Mesendoderm (in vitro differentiated cells): ENCODE results near the gene TCEA3.

ENCODE experiments used
- DNase-seq: peaks from one replicate; pipeline ENCODE4 v3.0.0; 2013
- H2AK5ac ChIP-seq: 2 replicates; pipeline ENCODE4 v1.6.1; 2013; ENCODE audit warnings: low read length, inconsistent platforms
- H2BK120ac ChIP-seq: 2 replicates; pipeline ENCODE4 v1.6.1; 2013; ENCODE audit warnings: low read depth, mild to moderate bottlenecking, low read length, moderate library complexity, mixed read lengths
- H2BK15ac ChIP-seq: replicated peaks from 2 replicates; pipeline ENCODE4 v1.6.1; 2013; ENCODE audit warnings: low read depth, mild to moderate bottlenecking, moderate library complexity
- H2BK5ac ChIP-seq: 2 replicates; pipeline ENCODE4 v1.6.1; 2013; ENCODE audit warnings: low read length, inconsistent platforms
- H3K18ac ChIP-seq: 2 replicates; pipeline ENCODE4 v1.6.1; 2013; ENCODE audit warnings: mild to moderate bottlenecking, low read length, mixed read lengths
- H3K23ac ChIP-seq: one replicate; pipeline ENCODE4 v1.6.1; 2013; ENCODE audit warnings: low read length
- H3K27ac ChIP-seq: 2 replicates; pipeline ENCODE4 v1.5.1; 2013; ENCODE audit warnings: low read depth, mild to moderate bottlenecking, inconsistent platforms, low read length, moderate library complexity
- H3K27me3 ChIP-seq: 2 replicates; pipeline ENCODE4 v1.6.1; 2013; ENCODE audit warnings: low read length, control low read depth, mild to moderate bottlenecking, inconsistent platforms; ENCODE audit not compliant: insufficient read depth, poor library complexity
- H3K36me3 ChIP-seq: 2 replicates; pipeline ENCODE4 v1.6.1; 2013; ENCODE audit warnings: low read length, inconsistent platforms; ENCODE audit not compliant: control insufficient read depth, insufficient read depth
- H3K4ac ChIP-seq: one replicate; pipeline ENCODE4 v1.6.1; 2013; ENCODE audit warnings: low read depth, mild to moderate bottlenecking, low read length, moderate library complexity
- H3K4me1 ChIP-seq: 2 replicates; pipeline ENCODE4 v1.6.1; 2013; ENCODE audit warnings: low read depth, low read length, inconsistent platforms; ENCODE audit not compliant: control insufficient read depth
- H3K4me2 ChIP-seq: 2 replicates; pipeline ENCODE4 v1.6.1; 2013; ENCODE audit warnings: low read length
- H3K4me3 ChIP-seq: 2 replicates; pipeline ENCODE4 v1.5.1; 2013; ENCODE audit warnings: mild to moderate bottlenecking, low read length
- H3K56ac ChIP-seq: one replicate; pipeline ENCODE4 v1.6.1; 2013; ENCODE audit warnings: low read length
- H3K79me1 ChIP-seq: 2 replicates; pipeline ENCODE4 v1.6.1; 2013; ENCODE audit warnings: low read length, inconsistent platforms
- H3K79me2 ChIP-seq: 2 replicates; pipeline ENCODE4 v1.6.1; 2013; ENCODE audit warnings: mild to moderate bottlenecking, low read length; ENCODE audit not compliant: control insufficient read depth, insufficient read depth
- H3K9ac ChIP-seq: 2 replicates; pipeline ENCODE4 v1.6.1; 2013; ENCODE audit warnings: low read length, inconsistent platforms
- H4K5ac ChIP-seq: one replicate; pipeline ENCODE4 v1.6.1; 2013; ENCODE audit warnings: low read length
- H4K8ac ChIP-seq: one replicate; pipeline ENCODE4 v1.6.1; 2013; ENCODE audit warnings: low read depth, mild to moderate bottlenecking, control low read depth, low read length, moderate library complexity
- WGBS: extraction: QIAGEN DNeasy Blood & Tissue Kit; methylation state at CpG from one replicate; pipeline ENCODE4 v1.1.7; 2013; ENCODE audit warnings: low lambda C conversion rate, missing lambda C conversion rate; ENCODE audit not compliant: insufficient coverage; ENCODE audit errors: extremely low coverage; 5-methylcytosine and 5-hydroxymethylcytosine counted together

The TCEA3 gene

GRCh38 chr1:23403735-23404486, 20.6 kb downstream of the TCEA3 start:
- Histone ChIP-seq H4K8ac (no peak overlapping the region), H3K4me3 (no peak overlapping the region), H3K4me1 (no peaks in the 10 kb centered on the region), H2BK120ac (no peak overlapping the region), H3K27me3 (no peaks in the 10 kb centered on the region), H3K4ac (no peak overlapping the region), H4K5ac (no peak overlapping the region), H3K4me2 (peak overlapping the region; percentile 21), H3K9ac (peak overlapping the region; percentile 53), H3K27ac (no peak overlapping the region), H3K23ac (no peak overlapping the region), H3K36me3 (no peaks in the 10 kb centered on the region), H3K79me1 (no peaks in the 10 kb centered on the region), H3K56ac (peak overlapping the region; percentile 77), H2BK15ac (no peak overlapping the region), H2BK5ac (no peak overlapping the region), H3K79me2 (no peaks in the 10 kb centered on the region), H2AK5ac (no peak overlapping the region), H3K18ac (no peak overlapping the region)
- no CpG with 5 or more reads among the region's 19 CpGs for WGBS
- peak; percentile 91 for DNase-seq

- no peak overlapping the region for H2BK120ac ChIP-seq
- no peak overlapping the region for H3K4me2 ChIP-seq
- no peak overlapping the region for H4K5ac ChIP-seq
- H3K9ac ChIP-seq, result peak overlapping the region; percentile 53
- no peaks in the 10 kb centered on the region for H3K79me2 ChIP-seq
- no peak overlapping the region for H3K27ac ChIP-seq
- H3K27me3 ChIP-seq, result no peaks in the 10 kb centered on the region
- no peak overlapping the region for H2BK5ac ChIP-seq
- no peak overlapping the region for H3K4me3 ChIP-seq
- H3K4ac ChIP-seq, result no peak overlapping the region
- H3K23ac ChIP-seq, result no peak overlapping the region
- no peaks in the 10 kb centered on the region for H3K36me3 ChIP-seq
- DNase-seq, result no peak
- H3K4me1 ChIP-seq, result no peaks in the 10 kb centered on the region
- no peak overlapping the region for H2AK5ac ChIP-seq
- no peaks in the 10 kb centered on the region for H3K79me1 ChIP-seq
- no peak overlapping the region for H4K8ac ChIP-seq
- no peak overlapping the region for H3K18ac ChIP-seq
- WGBS, result no CpG with 5 or more reads among the region's 4 CpGs
- H2BK15ac ChIP-seq, result no peak overlapping the region
- peak overlapping the region; percentile 77 for H3K56ac ChIP-seq
Observed at GRCh38 chr1:23403355-23403734, 21.2 kb downstream of the TCEA3 start.

DNA sequence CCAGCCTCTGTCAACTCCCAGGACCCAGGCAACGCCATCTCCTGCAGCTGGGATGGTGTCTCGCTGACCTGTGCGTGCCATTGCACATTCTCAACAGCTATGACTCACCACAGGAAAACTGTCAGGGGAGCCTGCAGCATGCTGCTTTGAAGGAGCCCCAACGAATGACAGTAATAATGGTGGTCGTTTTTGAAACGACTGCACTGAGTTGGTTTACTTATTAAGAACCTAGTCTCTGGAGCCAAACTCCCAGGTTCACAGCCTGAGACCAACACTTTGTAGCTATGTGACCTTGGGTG, 21.6 kb downstream of the TCEA3 start:
- Histone ChIP-seq H3K79me1 (no peaks in the 10 kb centered on the region), H3K18ac (no peak overlapping the region), H2BK5ac (no peak overlapping the region), H3K27ac (no peak overlapping the region), H3K79me2 (no peaks in the 10 kb centered on the region), H3K27me3 (no peaks in the 10 kb centered on the region), H3K9ac (no peak overlapping the region), H2AK5ac (peak overlapping the region; percentile 4), H3K4ac (no peak overlapping the region), H3K56ac (no peak overlapping the region), H3K23ac (no peak overlapping the region), H3K4me2 (no peak overlapping the region), H4K8ac (no peak overlapping the region), H3K4me1 (no peaks in the 10 kb centered on the region), H3K36me3 (no peaks in the 10 kb centered on the region), H4K5ac (no peak overlapping the region), H3K4me3 (no peak overlapping the region), H2BK15ac (no peak overlapping the region), H2BK120ac (no peak overlapping the region)
- DNase-seq, result peak; percentile 34
- no CpG with 5 or more reads among the region's 6 CpGs for WGBS

GRCh38 chr1:23402286-23403037, 22.1 kb downstream of the TCEA3 start:
- Histone ChIP-seq H3K27ac (no peak overlapping the region), H3K27me3 (no peaks in the 10 kb centered on the region), H3K9ac (no peak overlapping the region), H3K4me1 (no peaks in the 10 kb centered on the region), H2BK15ac (no peak overlapping the region), H3K4me3 (no peak overlapping the region), H3K56ac (no peak overlapping the region), H3K79me2 (no peaks in the 10 kb centered on the region), H2BK120ac (no peak overlapping the region), H3K4me2 (no peak overlapping the region), H4K8ac (no peak overlapping the region), H4K5ac (no peak overlapping the region), H3K18ac (no peak overlapping the region), H3K79me1 (no peaks in the 10 kb centered on the region), H3K23ac (no peak overlapping the region), H3K4ac (no peak overlapping the region), H2AK5ac (peak overlapping the region; percentile 4), H2BK5ac (no peak overlapping the region), H3K36me3 (no peaks in the 10 kb centered on the region)
- no peak for DNase-seq
- no CpG with 5 or more reads among the region's 11 CpGs for WGBS

GRCh38 chr1:23401313-23401712, 23.2 kb downstream of the TCEA3 start:
- H2AK5ac ChIP-seq, result no peak overlapping the region
- H3K27me3 ChIP-seq, result no peaks in the 10 kb centered on the region
- no peak overlapping the region for H3K23ac ChIP-seq
- H3K56ac ChIP-seq, result no peak overlapping the region
- H3K18ac ChIP-seq, result no peak overlapping the region
- no peak overlapping the region for H3K4me2 ChIP-seq
- H4K8ac ChIP-seq, result no peak overlapping the region
- no peak for DNase-seq
- H3K4ac ChIP-seq, result no peak overlapping the region
- H2BK120ac ChIP-seq, result no peak overlapping the region
- no peak overlapping the region for H3K9ac ChIP-seq
- no peaks in the 10 kb centered on the region for H3K4me1 ChIP-seq
- WGBS, result no CpG with 5 or more reads among the region's 6 CpGs
- H2BK15ac ChIP-seq, result no peak overlapping the region
- H3K4me3 ChIP-seq, result no peak overlapping the region
- H4K5ac ChIP-seq, result no peak overlapping the region
- H2BK5ac ChIP-seq, result no peak overlapping the region
- H3K79me1 ChIP-seq, result no peaks in the 10 kb centered on the region
- H3K27ac ChIP-seq, result no peak overlapping the region
- H3K36me3 ChIP-seq, result no peaks in the 10 kb centered on the region
- no peaks in the 10 kb centered on the region for H3K79me2 ChIP-seq
